SH-SY5Y (cell line): ENCODE data around the gene MARCKS.
A peak's percentile ranks its signal among the peaks of the same experiment; 100 is the strongest.

Source experiments
- GATA2 ChIP-seq: IDR thresholded peaks from 2 replicates; pipeline ENCODE4 v1.6.1; 2011; ENCODE audit warnings: mild to moderate bottlenecking, low read depth, low read length
- GATA3 ChIP-seq: IDR thresholded peaks from 2 replicates; pipeline ENCODE4 v1.6.1; 2011; ENCODE audit warnings: low read depth, mild to moderate bottlenecking, low read length, moderate library complexity

Gene MARCKS

GRCh38 chr6:113859349-113860180 lies 2.4 kb downstream of the MARCKS start:
- TF ChIP-seq GATA3, result no peak
- TF ChIP-seq GATA2, result no peak

GRCh38 chr6:113860181-113860955 lies 3.2 kb downstream of the MARCKS start:
- TF ChIP-seq GATA3, result no peak
- TF ChIP-seq GATA2, result no peak

GRCh38 chr6:113862112-113862511 lies 5.0 kb downstream of the MARCKS start:
- no peak for TF ChIP-seq GATA2
- no peak for TF ChIP-seq GATA3

- TF ChIP-seq GATA3 (no peak), GATA2 (no peak)
Observed at GRCh38 chr6:113870917-113871316, 13.8 kb downstream of the MARCKS start.

GRCh38 chr6:113871975-113872374 lies 14.8 kb downstream of the MARCKS start:
- no peak for TF ChIP-seq GATA2
- no peak for TF ChIP-seq GATA3

GRCh38 chr6:113873043-113873667 lies 16.0 kb downstream of the MARCKS start:
- TF ChIP-seq GATA2 (no peak), GATA3 (no peak)

- TF ChIP-seq GATA3 (no peak), GATA2 (no peak)
Observed at GRCh38 chr6:113875470-113875869, 18.3 kb downstream of the MARCKS start.

GRCh38 chr6:113876695-113877094 lies 19.6 kb downstream of the MARCKS start:
- TF ChIP-seq GATA3 (no peak), GATA2 (no peak)

- no peak for TF ChIP-seq GATA3
- TF ChIP-seq GATA2, result no peak
Observed at GRCh38 chr6:113879186-113880096, 22.3 kb downstream of the MARCKS start.

GRCh38 chr6:113881478-113881980 lies 24.4 kb downstream of the MARCKS start:
- TF ChIP-seq GATA2 (no peak), GATA3 (no peak)

GRCh38 chr6:113882336-113883022 lies 25.3 kb downstream of the MARCKS start:
- TF ChIP-seq GATA2, result no peak
- TF ChIP-seq GATA3, result no peak

- peak; percentile 6; the same call in 1 of the 2 replicates for TF ChIP-seq GATA2
- no peak for TF ChIP-seq GATA3
Observed at GRCh38 chr6:113884011-113884410, 26.9 kb downstream of the MARCKS start.

GRCh38 chr6:113886512-113886911 lies 29.4 kb downstream of the MARCKS start:
- TF ChIP-seq GATA2 (no peak), GATA3 (no peak)
